Measurements from ENCODE around the gene LY6G6C. TPM values are rescaled to one million over a fixed set of nuclear protein-coding genes. Genes with fewer than 3 reads are reported as not detected.

Gene LY6G6C
- total and polyA plus RNA-seq, 10 of the 15 experiments (the other 5 are each of a cell fraction or from before 2014, with no cell fraction given), result not detected

DNA sequence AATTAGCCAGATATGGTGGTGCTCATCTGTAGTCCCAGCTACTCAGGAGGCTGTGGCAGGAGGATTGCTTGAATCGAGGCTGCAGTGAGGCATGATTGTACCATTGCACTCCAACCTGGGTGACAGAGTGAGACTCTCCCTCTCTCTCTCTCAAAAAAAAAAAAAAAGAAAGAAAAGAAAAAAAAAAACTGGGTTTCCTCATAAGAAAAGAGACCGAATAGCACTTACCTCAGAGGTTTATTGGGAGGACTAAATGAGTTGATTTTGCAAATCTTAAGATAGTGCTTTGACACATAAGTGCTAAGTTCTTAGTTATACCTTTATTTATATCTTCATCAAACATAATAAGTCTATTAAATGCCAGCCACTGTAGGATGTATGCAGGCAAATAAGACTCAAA is 49.3 kb upstream of the LY6G6C start:
- Histone ChIP-seq H3K9ac (ENCODE audit: control insufficient read depth, insufficient read depth, low read length) (no peak overlapping the region), H2AFZ (ENCODE audit: control insufficient read depth, low read depth, low read length) (no peak overlapping the region), H4K20me1 (ENCODE audit: control insufficient read depth, insufficient read depth) (no peaks in the 10 kb centered on the region), H3K9me3 (replicated peaks; ENCODE audit: control insufficient read depth, insufficient read depth, low read length) (no peaks in the 10 kb centered on the region), H3K36me3 (ENCODE audit: control insufficient read depth in 2 of 2, insufficient read depth in 2 of 2, low read length in 1 of 2) (no peaks in the 10 kb centered on the region), H3K27me3 (replicated peaks in 1 of 2; ENCODE audit: control insufficient read depth in 2 of 2, insufficient read depth in 2 of 2, low read length in 1 of 2) (no peaks in the 10 kb centered on the region), H3K4me3 (no peak overlapping the region), H3K27ac (ENCODE audit: control insufficient read depth, insufficient read depth) (no peak overlapping the region), H3K4me2 (ENCODE audit: control insufficient read depth, insufficient read depth) (no peak overlapping the region), H3K4me1 (ENCODE audit: control insufficient read depth, insufficient read depth, low read length) (no peaks in the 10 kb centered on the region), H3K79me2 (ENCODE audit: control insufficient read depth, insufficient read depth, low read length) (no peaks in the 10 kb centered on the region)
- in situ Hi-C loops (cut with MboI), result no loop called here
- intact Hi-C loops (cut with micrococcal nuclease; ENCODE audit: unreplicated experiment), result loop anchor here (10.0 kb wide), 1 partner anchor 54 kb away; the partner anchor contains the start of gene HSPA1B
- RAD21 ChIA-PET (ENCODE audit: unreplicated experiment), result interaction anchor here (1.5 to 3.6 kb wide), 7 partner anchors 31 to 119 kb away, joined by 3 to 44 read pairs (median 16); partner anchors contain the start of genes CLIC1, DDAH2, LSM2 and MSH5
- SMC1A ChIA-PET (ENCODE audit: uncharacterized antibody, unreplicated experiment), result interaction anchor here (1.1 to 4.8 kb wide), 11 partner anchors 15 to 223 kb away, joined by 3 to 42 read pairs (median 5); partner anchors contain the start of genes ABHD16A, BAG6, CLIC1 and DDAH2
- WGBS (ENCODE audit: insufficient coverage, insufficient replicate concordance, low lambda C conversion rate, missing lambda C conversion rate), result 33% methylated on average over 2 of the region's 2 CpGs
- CTCF ChIA-PET, result interaction anchor here (0.8 to 9.2 kb wide), 16 partner anchors 12 to 118 kb away, joined by 3 to 208 read pairs (median 6); partner anchors contain the start of genes CLIC1, DDAH2, LY6G5C and MPIG6B
- POLR2A ChIA-PET, result interaction anchor here (0.9 to 3.0 kb wide), 4 partner anchors 32 to 56 kb away, joined by 3 to 27 read pairs (median 4); partner anchors contain the start of genes CLIC1, DDAH2 and MSH5
- FAIRE-seq (no peak), ATAC-seq (no peak), DNase-seq (ENCODE audit: low read depth, low spot score) (no peak)
- BruUV-seq (replicated peaks), result no TSS peak
- TF ChIP-seq PKNOX1 (IDR thresholded peaks at IDR 0.05) (no peak), SP1 (IDR thresholded peaks at IDR 0.05; ENCODE audit: low read depth, low read length) (no peak), ZNF24 (IDR thresholded peaks at IDR 0.05) (no peak), NR2C2 (IDR thresholded peaks at IDR 0.05; ENCODE audit: borderline replicate concordance, control insufficient read depth, insufficient read length, low read depth) (no peak), MTA2 (IDR thresholded peaks at IDR 0.05; ENCODE audit: low read depth) (no peak), GATAD2B (conservative IDR thresholded peaks at IDR 0.05; ENCODE audit: low read depth) (no peak), KLF5 (IDR thresholded peaks at IDR 0.05; ENCODE audit: partially characterized antibody) (no peak), BCL11A (IDR thresholded peaks at IDR 0.05; ENCODE audit: low read depth, low read length) (no peak)
- TF ChIP-seq, protein P1, sequence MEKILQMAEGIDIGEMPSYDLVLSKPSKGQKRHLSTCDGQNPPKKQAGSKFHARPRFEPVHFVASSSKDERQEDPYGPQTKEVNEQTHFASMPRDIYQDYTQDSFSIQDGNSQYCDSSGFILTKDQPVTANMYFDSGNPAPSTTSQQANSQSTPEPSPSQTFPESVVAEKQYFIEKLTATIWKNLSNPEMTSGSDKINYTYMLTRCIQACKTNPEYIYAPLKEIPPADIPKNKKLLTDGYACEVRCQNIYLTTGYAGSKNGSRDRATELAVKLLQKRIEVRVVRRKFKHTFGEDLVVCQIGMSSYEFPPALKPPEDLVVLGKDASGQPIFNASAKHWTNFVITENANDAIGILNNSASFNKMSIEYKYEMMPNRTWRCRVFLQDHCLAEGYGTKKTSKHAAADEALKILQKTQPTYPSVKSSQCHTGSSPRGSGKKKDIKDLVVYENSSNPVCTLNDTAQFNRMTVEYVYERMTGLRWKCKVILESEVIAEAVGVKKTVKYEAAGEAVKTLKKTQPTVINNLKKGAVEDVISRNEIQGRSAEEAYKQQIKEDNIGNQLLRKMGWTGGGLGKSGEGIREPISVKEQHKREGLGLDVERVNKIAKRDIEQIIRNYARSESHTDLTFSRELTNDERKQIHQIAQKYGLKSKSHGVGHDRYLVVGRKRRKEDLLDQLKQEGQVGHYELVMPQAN (conservative IDR thresholded peaks at IDR 0.05), result no peak

All from GM12878 (cell line).